BE2C (cell line): ENCODE results near the gene TMEM39A.

Experiments used
- DNase-seq: peaks from one replicate; pipeline ENCODE4 v3.0.0-alpha.2; 2020
- H3K27me3 ChIP-seq: fragments of 250-450 bp; sonication (Bioruptor Pico); 2 replicates; pipeline ENCODE4 v1.5.1; 2020; ENCODE audit warnings: mild to moderate bottlenecking
- H3K36me3 ChIP-seq: fragments of 250-450 bp; sonication (Bioruptor Pico); 2 replicates; pipeline ENCODE4 v1.5.1; 2020; ENCODE audit warnings: mild to moderate bottlenecking
- H3K4me1 ChIP-seq: fragments of 250-450 bp; sonication (Bioruptor Pico); 2 replicates; pipeline ENCODE4 v1.5.1; 2020
- H3K4me3 ChIP-seq: 2 replicates; pipeline ENCODE4 v1.5.1; 2011; ENCODE audit warnings: low read depth, low read length
- H3K9me3 ChIP-seq: fragments of 250-450 bp; sonication (Bioruptor Pico); 2 replicates; pipeline ENCODE4 v1.5.1; 2020
- TF ChIP-seq, protein P1 (sequence below): IDR thresholded peaks from 2 replicates; pipeline ENCODE4 v1.5.1; 2012; ENCODE audit warnings: mild to moderate bottlenecking, low read depth, low read length

Gene TMEM39A

GRCh38 chr3:119427669-119428068 is 35.7 kb downstream of the TMEM39A start:
- Histone ChIP-seq H3K4me3 (no peak overlapping the region), H3K9me3 (peaks cover 5% of the 10 kb centered on the region), H3K36me3 (peaks cover 39% of the 10 kb centered on the region), H3K27me3 (no peaks in the 10 kb centered on the region), H3K4me1 (no peaks in the 10 kb centered on the region)
- TF ChIP-seq, protein P1, sequence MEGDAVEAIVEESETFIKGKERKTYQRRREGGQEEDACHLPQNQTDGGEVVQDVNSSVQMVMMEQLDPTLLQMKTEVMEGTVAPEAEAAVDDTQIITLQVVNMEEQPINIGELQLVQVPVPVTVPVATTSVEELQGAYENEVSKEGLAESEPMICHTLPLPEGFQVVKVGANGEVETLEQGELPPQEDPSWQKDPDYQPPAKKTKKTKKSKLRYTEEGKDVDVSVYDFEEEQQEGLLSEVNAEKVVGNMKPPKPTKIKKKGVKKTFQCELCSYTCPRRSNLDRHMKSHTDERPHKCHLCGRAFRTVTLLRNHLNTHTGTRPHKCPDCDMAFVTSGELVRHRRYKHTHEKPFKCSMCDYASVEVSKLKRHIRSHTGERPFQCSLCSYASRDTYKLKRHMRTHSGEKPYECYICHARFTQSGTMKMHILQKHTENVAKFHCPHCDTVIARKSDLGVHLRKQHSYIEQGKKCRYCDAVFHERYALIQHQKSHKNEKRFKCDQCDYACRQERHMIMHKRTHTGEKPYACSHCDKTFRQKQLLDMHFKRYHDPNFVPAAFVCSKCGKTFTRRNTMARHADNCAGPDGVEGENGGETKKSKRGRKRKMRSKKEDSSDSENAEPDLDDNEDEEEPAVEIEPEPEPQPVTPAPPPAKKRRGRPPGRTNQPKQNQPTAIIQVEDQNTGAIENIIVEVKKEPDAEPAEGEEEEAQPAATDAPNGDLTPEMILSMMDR, result no peak
- no peak for DNase-seq

DNA sequence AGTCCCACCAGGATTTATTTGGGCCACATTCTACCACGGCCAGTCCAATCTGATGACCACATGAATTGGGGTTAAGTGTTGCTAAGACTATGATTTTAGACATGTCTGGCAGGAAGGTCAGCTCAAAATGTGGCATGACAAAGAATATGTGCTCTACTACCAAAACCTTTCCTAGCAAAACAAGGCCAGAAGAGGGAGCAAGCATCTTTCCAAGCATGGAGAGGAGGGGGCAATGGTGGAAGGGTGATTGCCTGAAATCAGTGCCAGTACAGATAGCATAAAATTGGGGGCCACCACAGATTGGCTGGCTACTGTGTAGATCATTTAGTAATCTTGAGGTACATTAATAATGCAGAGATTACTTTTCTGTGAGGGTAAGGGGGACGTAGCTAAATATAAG is 43.2 kb downstream of the TMEM39A start:
- Histone ChIP-seq H3K36me3 (no peaks in the 10 kb centered on the region), H3K4me3 (no peak overlapping the region), H3K4me1 (peaks cover 3% of the 10 kb centered on the region; the same call in 1 of the 2 replicates), H3K9me3 (no peaks in the 10 kb centered on the region), H3K27me3 (no peaks in the 10 kb centered on the region)
- no peak for DNase-seq
- TF ChIP-seq, protein P1, result peak; percentile 50

GRCh38 chr3:119418641-119419040 is 44.8 kb downstream of the TMEM39A start:
- DNase-seq, result no peak
- no peaks in the 10 kb centered on the region for H3K27me3 ChIP-seq
- no peaks in the 10 kb centered on the region for H3K36me3 ChIP-seq
- peaks cover 3% of the 10 kb centered on the region; the same call in 1 of the 2 replicates for H3K4me1 ChIP-seq
- no peak overlapping the region for H3K4me3 ChIP-seq
- no peaks in the 10 kb centered on the region for H3K9me3 ChIP-seq
- TF ChIP-seq, protein P1, result no peak

DNA sequence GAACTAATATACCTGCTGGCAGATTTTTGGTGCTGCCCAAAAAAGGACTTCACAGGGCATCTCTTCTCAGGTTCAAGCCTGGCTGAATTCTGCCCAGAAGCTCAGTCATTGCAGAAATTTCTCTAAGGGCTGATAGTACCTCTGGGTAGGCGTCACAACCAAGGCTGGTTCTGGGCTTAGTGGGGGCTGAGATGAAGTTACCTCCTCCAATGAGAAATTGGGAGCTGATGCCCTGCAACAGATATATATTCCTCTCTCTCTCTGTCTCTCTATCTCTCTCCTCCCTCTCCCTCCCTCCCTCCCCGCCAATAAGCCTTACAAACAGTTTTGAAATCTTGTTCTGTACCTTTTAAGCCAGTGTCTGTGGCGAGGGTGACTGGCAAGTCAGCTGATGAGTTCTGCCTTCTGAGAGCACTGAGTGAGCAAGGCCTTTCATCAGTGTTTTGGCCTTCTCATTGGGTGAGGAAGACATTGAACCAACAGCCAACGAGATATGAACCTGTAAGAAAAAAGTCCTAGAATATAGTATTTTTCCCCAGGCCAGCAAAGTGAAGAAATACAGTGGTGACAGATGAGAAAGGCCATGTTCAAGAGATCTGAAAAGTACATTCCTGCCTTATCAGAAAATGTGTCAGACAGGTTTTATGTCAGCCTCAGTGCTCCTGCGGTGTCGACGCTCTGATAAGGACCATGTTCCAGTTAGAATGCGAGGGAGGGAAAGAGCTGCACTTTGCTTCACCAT is 45.5 kb downstream of the TMEM39A start:
- H3K36me3 ChIP-seq, result no peaks in the 10 kb centered on the region
- no peak overlapping the region for H3K4me3 ChIP-seq
- H3K27me3 ChIP-seq, result no peaks in the 10 kb centered on the region
- peaks cover 3% of the 10 kb centered on the region; the same call in 1 of the 2 replicates for H3K4me1 ChIP-seq
- DNase-seq, result no peak
- TF ChIP-seq, protein P1, result no peak
- no peaks in the 10 kb centered on the region for H3K9me3 ChIP-seq

DNA sequence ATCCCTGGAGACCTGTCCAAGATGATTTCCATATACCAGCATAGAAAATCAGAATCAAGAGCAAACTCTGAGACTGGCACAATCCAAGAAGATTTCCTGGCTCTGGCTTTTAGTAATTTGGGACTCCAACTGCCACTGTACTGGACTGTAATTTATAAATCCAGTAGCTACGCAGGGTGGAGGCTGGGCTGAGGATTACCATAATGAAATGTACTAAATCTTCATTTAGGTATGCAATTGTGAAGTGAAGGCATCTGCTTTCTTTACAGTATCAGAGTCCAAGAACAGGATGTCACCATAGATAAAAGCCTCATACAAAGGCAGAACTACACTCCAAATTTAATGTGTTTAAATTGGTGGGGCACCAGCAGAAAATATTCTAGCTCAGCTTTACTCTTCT is 46.5 kb downstream of the TMEM39A start:
- DNase-seq, result no peak
- TF ChIP-seq, protein P1, result no peak
- Histone ChIP-seq H3K4me3 (no peak overlapping the region), H3K36me3 (no peaks in the 10 kb centered on the region), H3K4me1 (peaks cover 3% of the 10 kb centered on the region; the same call in 1 of the 2 replicates), H3K9me3 (no peaks in the 10 kb centered on the region), H3K27me3 (no peaks in the 10 kb centered on the region)

- no peaks in the 10 kb centered on the region for H3K4me1 ChIP-seq
- H3K36me3 ChIP-seq, result no peaks in the 10 kb centered on the region
- H3K9me3 ChIP-seq, result no peaks in the 10 kb centered on the region
- peak; percentile 65 for DNase-seq
- TF ChIP-seq, protein P1, result no peak
- H3K27me3 ChIP-seq, result no peaks in the 10 kb centered on the region
- H3K4me3 ChIP-seq, result no peak overlapping the region
Measured at GRCh38 chr3:119413603-119414280, 49.7 kb downstream of the TMEM39A start.
